Ovary (tissue), 3 donors: Measurements from ENCODE around the gene TRIM59.

ENCODE experiments used
- CTCF ChIP-seq, 3 donors: fragments of 450-650 bp in 2 of 3; fragments of 200-600 bp in 1 of 3; IDR thresholded peaks; one replicate each; pipeline versions ENCODE4 v1.5.1 to v1.8.0; 2016 to 2022; ENCODE audit warnings: antibody characterized with exemption in 3 of 3, mild to moderate bottlenecking in 1 of 3
- POLR2A ChIP-seq: fragments of 450-650 bp; IDR thresholded peaks from one replicate; pipeline ENCODE4 v1.6.1; 2017; ENCODE audit warnings: antibody characterized with exemption, mild to moderate bottlenecking, moderate library complexity
- donor health status: DM: no; HTN: no; CAD: no.

DNA sequence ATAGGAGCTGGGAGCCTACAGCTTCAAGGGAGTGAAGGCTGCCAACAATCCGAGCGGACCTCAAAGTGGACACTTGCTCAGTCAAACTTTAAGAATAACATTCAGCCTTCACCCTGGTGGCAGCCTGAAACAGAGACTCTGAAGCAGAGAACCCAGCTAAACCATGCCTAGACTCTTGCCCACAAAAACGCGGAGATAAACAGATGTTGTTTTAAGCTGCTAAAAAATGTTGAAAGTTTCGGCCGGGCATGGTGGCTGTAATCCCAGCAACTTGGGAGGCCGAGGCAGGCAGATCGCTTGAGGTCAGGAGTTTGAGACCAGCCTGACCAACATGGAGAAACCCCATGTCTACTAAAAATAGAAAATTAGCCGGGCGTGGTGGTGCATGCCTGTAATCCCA, 29.8 kb upstream of the TRIM59 start:
- TF ChIP-seq POLR2A (no peak), CTCF (IDR thresholded peaks at IDR 0.05) (no peak)
